Kasumi-1 (cell line): ENCODE measurements around the gene RPAP3.
A peak's percentile ranks its signal among the peaks of the same experiment; 100 is the strongest.

Experiments used
- DNase-seq, 2 experiments: peaks; one replicate each; lab custom pipeline; 2025; lab: John Stamatoyannopoulos, UW

Gene RPAP3

DNA sequence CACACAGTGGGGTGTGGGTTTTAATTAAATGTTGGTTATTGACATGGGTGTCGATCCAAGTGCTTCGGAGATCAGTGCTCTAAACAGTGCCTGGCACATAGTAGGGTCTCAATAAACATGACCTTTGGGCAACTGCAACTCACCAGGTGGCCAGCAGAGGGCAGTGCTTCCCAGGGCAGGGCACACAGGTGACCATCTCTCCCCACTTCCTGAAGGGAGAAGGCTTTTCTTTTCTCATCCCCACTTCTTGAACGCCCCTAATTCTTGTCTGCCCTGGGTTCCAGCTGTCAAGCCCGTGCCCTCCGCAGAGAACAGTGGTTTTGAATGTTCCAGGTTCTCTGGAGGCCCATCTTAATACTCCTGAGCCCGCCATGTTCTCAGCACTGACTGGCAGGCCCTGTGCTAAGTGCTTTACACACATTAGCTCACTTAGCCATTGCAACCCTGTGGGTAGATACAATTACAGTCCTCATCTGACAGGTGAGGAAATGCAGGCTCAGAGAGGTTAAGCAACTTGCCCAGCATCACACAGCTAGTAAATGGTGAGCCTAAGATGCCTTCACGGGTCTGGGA is 36.5 kb upstream of the RPAP3 start:
- peak; percentile 6 to 27 for DNase-seq

DNA sequence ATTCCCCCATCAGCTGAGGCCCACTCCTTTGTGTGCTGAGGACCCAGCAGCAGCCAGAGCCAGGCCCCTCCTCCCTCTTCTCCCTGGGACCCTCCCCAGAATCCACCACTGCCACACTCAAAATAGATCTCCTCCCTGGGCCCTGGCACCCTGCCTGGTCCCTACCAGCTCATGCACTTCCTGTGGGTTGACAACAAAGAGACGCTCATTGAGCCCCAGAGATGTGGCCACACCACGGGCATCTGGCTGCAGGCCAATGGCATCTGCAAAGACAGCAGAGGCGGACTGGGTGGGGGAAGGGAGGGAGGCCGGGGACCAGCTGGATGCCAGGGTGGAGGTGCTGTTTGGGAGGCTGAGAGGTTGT is 35.5 kb upstream of the RPAP3 start:
- DNase-seq: peak; percentile 58 to 75

DNA sequence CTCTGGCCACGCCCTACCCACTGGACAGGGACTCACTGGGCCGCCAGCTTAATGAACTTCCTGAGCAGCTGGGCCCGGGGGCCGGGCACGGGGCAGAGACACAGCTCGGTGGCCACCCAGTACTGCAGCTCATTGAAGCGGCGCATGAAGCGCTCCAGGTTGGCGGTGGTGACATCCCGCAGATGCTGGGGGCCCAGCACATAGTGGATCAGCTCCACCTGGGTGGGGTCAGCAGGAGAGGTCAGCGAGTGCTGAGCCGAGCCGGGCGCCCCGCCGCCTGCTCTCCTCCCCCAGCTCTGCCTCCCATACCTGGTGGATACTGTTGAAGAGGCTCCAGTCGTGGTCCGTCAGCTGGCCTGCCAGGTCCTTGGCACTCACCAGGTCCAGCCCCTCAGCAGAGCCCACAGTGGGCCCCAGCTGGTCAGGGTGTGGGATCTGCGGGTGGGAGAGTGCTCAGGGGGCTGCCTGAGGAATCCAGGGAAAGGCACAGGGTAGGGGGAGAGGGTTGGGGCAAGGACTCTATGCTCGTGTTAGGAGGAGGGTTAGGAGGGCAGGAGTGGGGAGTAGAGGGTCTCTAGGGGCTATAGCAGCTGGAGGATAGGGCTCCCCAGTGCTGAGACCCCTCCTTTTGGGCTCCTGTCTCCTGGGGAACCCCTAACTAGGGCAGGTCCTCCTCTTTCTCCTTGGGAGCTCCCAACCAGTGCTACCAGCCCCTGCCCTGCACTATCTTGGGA is 34.9 kb upstream of the RPAP3 start:
- DNase-seq: no peak

DNA sequence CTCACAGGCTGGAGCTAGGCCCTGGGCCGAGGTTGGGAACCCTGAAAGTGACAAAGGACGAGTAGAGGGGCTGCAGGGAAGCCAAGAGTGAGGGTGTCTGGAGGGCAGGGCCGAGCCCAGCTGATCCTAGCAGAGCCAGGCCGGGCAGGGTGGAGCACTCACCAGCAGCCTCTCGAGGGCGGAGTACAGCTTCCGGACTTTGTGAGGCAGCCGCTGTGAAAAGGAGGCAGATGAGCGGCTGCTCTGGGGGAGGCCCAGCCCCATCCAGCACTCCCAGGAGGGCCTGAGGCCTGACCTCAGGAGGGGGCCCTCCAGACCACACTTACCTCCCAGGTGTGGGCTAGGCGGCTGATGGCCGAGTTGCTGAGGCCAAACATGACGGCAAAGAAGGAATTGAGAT is 34.1 kb upstream of the RPAP3 start:
- no peak for DNase-seq

DNA sequence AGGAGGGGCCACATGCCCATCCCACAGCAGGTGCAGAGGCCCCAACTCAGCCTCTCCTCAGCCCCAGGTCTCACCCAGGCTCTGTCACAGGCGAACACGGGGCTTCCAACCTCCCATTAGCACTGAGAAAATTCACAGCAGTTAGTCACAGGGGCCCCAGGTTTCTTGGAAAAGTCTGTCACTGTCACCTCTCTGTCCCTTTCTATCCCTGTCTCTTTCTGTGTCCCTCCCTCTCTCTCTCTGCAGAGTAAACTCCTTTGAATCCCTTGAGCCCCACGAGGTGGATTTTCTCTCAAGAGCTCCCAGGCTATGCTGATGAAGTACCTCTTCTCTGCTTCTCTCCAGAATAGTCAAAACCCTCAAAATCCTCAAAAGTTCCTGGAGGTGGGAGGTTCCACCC is 33.5 kb upstream of the RPAP3 start:
- DNase-seq: no peak

DNA sequence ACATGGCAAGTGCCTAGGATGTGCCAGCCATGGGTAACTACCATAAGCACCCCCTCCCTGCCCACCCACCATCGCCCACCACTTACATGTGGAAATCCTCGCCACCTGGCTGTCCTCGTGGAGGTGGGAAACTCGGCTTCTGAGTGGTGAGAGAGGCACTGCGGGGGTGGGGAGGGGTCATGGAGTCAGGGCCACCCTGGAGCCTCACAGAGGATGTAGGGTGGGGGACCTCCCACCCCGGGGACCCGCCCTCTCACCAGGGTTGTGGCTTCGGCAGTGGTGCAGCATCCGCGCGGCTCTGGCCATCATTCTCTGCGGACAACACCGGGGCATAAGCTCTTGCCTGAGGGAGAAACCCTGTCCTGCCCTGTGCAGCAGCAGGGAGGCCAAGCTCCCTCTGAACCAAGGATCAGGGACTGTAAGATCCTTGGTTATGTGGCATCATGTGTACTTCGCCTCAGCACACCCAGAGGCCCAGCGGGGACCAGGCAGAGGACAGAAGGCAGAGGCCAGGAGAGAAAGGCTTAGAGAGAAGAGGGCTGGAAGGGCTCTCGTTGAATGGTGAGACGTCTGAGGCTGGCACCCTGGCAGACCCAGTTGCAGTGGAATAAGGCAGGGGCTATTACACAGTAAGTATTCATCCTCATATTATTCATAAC is 32.2 kb upstream of the RPAP3 start:
- no peak for DNase-seq

DNA sequence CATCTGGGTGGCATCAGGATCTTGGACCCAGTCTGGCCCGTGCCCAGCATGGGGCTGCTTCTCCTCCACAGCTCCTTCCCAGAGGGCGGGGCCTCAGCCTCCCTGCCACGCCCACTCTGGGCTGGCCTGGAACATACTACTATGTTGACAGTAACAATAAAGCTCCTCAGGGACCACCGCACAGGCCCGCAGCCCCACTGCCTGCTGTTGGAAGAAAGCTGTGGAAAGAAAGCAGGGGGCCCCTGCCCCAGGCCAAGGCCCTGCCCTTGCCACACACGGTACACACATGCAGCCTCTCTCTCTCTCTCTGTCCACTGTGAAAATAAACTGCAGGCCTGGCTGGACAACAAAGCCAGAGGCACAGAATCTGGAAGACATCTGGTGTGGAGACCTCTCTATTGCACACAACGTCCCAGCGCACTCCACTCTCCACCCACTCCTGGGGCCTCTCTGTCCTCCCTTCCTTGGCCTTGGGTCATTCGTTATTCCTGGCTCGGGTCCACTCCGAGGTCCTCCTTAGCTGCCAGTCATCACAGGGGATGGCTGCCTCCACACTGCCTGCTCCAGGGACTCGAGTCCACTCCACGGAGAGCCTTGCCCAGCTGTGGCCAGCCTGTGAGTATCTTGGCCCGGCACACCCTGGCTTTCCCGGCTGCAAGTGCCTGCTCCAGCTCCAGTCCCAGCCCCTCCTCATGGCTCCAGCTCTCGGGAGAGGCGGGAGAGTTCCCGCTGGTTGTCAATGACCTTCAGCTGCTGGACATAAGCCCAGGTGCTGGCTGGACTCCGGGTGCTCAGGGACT is 31.2 kb upstream of the RPAP3 start:
- no peak for DNase-seq

DNA sequence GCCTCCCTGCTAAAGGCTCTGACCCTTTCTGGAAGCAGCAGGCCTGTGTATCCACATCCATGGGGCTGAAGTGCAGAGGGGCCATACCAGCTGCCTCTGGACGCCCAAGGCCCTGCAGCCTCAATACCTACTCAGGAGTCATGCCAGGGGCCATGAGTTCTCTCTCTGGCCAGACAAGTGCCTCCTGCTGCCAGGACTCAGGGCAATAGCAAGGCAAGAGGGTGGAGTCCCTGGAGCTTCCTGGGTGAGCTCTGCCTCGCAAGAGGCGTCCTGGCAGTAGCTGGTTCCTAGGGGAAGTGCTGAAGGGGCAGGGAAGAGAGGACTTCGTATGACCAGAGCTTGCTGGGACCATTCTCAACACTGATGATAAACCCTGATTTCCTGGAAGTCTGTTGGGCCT is 30.4 kb upstream of the RPAP3 start:
- DNase-seq: no peak

DNA sequence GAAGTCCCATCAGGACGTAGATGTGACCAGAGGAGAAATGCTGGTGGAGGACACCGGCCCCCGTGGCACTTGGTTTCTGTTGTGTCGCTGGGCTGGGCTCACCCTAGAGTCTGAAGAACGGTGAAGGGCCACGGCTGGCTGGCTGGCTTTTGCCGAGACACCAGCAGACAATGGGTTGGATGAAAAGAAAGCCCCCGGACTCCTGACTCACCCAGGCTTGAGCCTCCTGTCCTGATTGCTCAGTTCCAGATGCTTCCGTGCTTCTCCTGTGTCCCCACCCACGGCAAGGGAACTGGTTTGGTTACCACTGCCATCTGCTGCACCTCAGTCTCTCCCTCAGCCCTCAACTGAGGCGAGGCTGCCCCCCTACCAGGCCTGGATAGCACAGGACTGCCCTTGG is 29.8 kb upstream of the RPAP3 start:
- DNase-seq: no peak

DNA sequence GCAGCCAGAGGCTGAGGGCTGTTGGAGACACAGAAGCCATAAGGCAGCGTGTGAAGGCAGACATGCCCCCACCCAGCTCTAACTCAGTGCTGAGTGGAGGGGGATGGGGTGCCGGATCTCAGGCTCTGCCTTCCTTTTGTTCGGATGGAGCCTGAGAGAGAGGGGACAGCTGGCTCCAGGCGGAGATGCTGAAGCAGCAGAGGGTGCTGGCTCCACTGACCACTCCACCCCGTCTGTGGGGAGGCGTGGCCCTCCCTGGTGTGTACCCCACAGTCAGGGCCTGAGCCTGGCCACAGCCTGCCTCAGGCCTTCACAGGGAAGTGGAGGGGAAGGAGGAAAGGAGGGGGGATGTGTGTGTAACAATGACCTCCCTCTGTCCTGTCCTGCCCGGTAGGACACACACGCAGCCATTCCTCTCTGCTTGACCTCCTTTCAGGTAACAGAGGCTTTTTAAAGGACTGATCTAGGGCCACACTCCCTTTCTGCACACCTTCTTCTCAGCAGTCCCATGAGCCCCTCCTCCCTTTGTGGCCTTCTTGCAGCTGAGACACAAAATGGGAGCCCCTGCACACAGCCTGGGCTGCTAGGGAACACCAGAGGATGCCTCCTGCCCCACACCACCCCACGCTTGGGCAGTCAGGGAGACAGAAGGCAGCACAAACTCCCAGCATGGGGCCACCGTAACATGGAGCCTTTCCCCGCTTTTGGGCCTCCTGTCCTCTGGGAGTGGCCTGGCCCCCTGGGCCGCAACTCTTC is 29.1 kb upstream of the RPAP3 start:
- no peak for DNase-seq

DNA sequence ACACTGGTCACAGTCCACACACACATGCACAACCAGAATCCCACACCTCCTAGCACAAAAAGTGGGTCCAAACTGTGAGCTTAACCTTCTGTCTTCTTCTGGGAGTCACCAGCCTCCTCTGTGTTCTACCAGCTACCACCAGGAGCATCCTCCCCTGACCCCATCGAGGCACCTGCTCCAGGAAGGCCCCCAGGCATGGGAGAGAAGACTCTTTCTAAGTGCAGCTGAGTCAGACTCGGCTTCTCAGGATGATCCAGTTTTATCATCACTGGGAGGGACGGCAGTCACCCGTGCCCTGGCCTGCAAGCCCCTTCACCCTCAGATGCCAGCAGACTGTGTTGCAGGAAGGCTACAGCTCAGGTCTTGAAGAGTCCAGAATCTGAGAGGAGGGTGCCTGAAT is 27.3 kb upstream of the RPAP3 start:
- DNase-seq: no peak

DNA sequence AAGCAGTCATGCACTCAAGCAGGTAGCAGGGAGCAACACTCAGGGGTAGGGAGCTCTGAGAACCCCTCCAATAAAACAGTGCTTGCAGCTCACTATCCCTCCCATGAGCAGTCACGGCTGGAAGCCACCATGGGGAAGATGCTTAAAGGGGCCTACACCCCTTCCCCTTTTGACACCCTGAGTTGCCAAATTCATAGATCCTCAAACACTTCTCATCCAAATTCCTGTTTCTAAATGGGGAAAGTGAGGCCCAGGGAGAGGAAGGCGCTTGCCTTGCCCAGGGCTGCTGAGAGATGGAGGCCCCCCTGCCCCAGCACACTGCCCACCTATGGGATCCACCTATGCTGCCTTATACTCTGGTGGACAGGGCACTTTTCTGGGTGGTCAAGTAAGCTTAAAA is 26.7 kb upstream of the RPAP3 start:
- DNase-seq: no peak

DNA sequence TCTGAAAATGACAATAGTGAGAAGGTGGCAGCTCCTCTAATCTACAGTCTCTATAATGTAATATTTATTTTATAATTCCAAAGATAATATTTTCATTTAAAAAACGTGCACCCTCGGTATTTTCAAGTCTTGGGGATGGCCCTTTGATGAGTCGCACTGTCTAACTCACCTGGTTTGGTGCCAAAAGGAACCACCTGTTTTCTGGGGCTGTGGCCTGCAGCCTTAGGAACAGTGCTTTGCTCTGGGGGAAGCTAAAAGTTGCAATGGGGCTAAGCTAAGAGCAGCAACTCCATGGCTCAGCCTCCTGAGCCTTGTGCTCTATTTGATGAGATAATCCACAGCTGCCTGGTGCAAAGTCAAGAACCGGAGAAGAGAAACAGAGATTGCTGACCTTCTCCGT is 25.9 kb upstream of the RPAP3 start:
- DNase-seq: no peak

DNA sequence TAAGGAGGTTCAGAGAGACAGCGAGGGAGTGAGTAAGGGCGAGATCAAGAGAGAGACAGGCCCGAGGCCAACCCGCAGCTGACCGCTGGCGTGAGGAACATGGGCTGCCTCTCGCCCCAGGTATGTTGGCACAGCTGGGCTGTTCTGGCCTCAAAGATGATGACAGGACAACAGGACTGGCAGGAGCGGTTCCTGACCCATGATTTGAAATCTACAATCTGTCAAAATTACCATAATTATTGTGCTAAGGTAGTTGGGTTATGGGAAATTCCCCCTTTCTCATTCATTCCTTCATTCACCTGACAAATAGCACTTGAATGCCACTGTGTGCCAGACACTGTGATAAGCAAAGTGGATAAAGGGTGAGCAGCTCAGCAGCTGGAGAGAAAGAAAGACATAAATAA is 24.5 kb upstream of the RPAP3 start:
- no peak for DNase-seq

DNA sequence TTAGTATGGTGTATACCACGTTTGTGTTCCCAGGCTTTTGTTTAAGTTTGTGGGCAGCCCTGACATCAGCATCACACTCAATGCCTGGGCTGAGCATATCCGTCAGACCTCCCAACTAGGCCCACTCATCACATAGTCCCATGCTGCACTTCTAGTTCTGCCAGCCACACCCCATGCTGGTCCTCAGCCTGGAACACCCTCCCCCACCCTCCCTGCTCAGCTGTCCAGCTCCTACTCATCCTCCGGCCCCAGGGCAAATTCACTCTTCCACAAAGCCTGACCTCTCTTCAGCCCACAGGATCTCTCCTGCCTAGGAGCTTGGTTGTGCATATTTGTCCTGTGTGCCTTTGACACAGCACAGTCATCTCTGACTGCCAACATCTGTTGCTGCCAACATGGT is 23.4 kb upstream of the RPAP3 start:
- no peak for DNase-seq

DNA sequence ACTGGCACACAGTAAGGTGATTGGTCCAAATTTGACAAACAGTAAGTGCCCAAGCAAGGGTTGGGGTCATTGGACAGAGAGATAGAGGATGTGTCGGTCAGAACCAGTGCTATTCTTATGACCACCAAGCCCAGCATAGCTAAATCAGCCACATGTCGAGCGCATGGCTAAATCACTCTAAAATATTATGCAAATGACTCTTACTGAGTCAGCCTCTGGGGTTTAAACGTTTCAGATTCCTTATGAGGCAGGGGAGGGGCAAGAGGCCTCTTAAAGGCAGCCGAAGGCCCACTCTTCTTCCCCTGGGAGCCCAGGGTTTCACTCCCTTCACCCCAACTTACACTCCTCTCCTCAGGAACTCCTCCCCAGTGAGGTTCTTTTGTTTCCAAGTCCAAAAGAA is 20.1 kb upstream of the RPAP3 start:
- DNase-seq: no peak

DNA sequence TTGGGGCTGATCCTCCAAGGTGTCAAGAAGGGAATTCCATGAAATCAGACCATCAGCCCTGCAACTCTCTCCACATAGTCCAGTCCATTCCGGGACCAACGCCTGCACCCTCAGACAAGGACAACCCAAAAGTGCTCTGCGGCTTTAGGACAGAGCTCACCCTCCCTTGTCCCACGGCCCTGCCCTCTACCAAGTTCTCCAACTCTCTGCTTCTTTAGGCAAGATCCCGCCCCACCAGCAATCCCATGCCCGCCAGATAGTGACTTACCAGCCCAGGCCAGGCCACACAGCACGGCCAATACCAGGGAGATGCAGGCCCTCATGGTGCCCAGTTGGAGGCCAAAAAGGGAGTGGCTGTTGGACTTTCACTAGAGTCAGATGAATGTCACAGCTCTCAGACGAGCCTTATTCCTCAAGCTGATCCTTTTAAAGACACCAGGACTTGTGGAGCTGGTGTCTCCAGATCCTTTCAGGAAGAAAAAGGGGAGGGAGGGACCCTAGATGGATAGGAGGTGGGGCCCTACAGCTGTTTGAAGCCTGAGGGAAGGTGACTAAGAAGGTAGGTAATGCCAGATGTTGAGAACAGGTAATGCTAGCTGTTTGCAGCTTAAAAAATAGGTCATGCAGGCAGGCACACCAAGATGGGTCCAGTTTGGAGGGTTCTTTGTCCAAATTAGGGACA is 19.4 kb upstream of the RPAP3 start, which contains the start of gene ENDOU:
ENDOU (minus strand) TSS at position 400 of the 682 bp plus-strand sequence; CDS start at position 323, 77 bp downstream.
- no peak for DNase-seq

DNA sequence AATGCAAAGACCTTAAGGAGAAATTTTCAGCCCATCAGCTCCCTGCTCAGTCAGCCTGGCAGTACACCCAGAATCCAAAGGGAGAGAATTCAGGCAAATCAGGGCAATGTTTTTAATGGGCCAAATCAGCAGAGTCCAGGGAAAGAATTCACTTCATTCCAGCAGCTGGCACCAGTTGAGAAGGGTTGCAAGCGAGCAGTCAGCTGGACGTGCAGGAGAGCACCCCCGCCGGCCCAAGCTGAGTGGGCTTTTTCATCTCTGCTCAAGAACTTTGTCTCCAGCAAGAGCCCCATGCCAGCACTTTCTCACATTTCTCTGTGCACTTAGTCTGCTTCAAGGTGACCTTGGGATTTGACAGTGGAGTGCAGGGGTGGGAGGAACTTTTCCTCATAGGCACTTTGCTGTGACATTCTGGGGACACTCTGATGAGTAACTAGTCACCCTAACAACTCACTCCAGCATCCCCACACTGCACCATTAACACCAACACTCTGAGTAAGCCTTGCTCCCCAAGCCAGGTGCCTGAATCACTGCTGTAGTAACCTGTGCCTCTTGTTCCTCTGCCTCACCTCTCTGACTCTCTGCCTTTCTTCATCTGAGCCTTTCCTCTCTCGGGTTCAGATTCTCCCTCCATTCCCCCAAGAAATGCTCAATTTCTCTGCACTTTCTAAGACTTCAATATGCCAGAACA is 17.3 kb upstream of the RPAP3 start:
- DNase-seq: no peak

DNA sequence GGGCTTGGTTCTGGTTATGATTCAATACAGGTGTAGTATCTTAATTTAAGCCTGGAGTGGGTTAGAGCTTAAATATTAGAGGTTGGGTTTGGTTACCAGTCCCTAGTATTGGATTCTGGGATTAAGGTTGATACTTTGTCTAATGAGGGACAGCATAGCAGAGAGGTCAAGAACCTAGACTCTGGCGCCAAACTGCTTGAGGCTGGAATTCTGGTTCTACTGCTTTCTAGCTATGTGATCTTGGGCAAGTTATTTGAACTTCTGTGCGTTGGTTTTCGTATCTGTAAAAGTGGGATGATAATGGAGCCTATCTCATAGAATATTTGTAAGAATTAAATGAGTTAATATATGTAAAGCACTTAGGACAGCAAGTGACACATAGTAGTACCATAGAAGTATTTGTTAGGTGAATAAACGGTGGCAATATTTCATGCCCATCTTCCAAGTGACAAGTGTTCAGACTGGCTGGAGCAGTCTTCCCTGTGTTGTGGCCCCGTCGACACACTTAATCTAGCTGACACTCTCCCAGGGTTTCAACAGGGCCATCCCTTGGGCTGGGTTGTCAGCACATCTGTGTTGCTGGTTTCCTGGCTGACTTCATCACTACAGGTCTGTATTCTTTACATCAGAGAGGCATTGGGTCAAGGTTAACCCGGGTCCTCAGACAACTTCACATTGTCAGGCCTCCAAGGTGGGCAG is 16.5 kb upstream of the RPAP3 start:
- no peak for DNase-seq

DNA sequence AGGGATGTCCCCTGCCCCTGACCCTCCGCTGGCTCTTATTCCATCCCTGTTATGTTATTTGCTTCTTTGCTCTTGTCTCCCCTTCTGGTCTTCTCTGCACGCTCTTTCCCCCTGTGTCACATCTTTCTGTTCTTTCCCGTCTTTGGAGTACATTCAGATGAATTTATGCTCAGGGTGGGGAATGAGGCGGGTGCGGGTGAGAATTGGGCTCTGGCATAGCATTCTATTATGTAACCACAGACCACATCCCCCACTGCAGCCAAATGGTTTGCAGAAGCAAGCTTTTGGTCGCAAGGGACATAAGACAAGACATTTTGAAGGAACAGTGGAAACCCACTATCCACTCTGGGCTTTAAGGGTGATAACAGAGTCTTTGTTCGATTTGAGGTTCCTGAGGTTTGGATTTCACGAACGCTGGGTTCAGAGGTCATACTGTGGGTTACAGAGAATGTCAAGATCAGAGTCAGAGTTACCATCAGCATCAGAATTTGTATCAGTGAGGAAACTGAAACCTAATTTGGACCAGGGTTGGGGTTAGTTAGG is 15.7 kb upstream of the RPAP3 start:
- no peak for DNase-seq
